ENCODE data around the gene MARCHF7. TPM values are rescaled to one million over a fixed set of nuclear protein-coding genes. Genes with fewer than 3 reads are reported as not detected.
"Not testable (repeated sequence)": the region's sequence is repeated elsewhere in the genome, so short reads cannot be mapped to it uniquely, and the experiment has no call there.

Gene MARCHF7, protein sequence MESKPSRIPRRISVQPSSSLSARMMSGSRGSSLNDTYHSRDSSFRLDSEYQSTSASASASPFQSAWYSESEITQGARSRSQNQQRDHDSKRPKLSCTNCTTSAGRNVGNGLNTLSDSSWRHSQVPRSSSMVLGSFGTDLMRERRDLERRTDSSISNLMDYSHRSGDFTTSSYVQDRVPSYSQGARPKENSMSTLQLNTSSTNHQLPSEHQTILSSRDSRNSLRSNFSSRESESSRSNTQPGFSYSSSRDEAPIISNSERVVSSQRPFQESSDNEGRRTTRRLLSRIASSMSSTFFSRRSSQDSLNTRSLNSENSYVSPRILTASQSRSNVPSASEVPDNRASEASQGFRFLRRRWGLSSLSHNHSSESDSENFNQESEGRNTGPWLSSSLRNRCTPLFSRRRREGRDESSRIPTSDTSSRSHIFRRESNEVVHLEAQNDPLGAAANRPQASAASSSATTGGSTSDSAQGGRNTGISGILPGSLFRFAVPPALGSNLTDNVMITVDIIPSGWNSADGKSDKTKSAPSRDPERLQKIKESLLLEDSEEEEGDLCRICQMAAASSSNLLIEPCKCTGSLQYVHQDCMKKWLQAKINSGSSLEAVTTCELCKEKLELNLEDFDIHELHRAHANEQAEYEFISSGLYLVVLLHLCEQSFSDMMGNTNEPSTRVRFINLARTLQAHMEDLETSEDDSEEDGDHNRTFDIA
- 85.7 TPM for polyA plus RNA-seq (2012; ENCODE audit: missing spikeins)

DNA sequence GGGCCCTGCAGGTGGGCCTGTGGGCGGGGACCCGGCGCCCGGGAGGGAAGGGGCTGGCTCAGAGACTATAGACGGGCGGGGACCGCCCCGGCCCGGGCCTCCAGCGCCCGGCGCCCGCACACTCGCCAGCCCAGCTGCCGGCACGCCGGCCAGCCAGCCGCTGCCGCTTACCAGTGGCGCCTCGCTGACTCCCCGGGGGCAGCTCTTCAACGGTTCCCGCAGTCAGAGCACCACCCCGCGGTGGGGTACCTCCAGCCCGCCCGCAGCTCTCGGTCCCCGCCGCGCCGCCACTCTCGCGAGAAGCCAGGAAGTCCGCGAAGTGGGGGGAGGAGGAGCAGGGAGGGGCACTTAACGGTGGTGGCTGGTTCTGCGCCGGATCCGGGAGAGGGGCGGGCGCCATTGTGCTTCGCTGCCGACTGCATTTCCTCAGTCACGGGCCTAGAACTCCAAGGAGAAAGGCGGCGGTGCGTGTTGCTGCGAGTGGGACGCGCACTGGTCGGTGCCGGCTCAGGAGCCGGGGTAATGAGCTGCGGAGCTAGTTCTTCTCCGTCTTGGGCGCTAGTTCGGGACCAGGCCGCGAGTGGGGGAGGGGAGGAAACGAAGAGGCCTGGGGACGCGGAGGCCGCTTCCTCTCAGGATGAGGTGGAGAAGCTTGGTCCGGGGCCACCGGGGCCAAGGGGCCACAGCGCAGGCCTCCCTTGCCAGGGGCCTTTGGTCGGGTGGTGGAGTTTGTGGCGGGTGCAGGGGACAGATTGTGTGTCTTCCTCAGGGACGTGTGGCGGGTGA is at the start of gene MARCHF7:
Gene MARCHF7 (plus strand): TSS at position 364 of the 786 bp plus-strand sequence. CDS start 16,517 bp downstream, outside the sequence.
- TF ChIP-seq TAF1 (IDR thresholded peaks at IDR 0.05; ENCODE audit: borderline replicate concordance, low read depth, low read length) (peak; percentile 84), POLR2AphosphoS5 (IDR thresholded peaks at IDR 0.05; ENCODE audit: low read depth, low read length) (peak; percentile 96), POLR2A (IDR thresholded peaks at IDR 0.05; ENCODE audit: low read depth, low read length) (peak; percentile 94)
- FAIRE-seq: peak; percentile 99
- peak; percentile 89 for DNase-seq (ENCODE audit: insufficient read length)

DNA sequence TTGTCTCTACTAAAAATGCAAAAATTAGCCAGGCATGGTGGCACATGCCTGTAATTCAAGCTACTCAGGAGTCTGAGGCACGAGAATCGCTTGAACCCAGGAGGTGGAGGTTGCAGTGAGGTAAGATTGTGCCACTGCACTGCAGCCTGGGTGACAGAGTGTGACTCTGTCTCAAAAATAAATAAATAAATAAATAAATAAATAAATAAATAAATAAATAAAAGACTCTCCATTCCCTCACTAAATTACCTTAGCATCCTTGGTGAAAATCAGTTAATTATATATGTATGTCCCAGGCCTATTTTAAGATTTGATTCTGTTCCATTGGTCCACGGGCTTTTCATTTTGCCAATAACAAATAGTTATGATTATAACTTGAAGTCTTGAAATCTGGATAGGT is 44.9 kb upstream of the MARCHF7 start:
- not testable (repeated sequence) for FAIRE-seq; DNase-seq (ENCODE audit: insufficient read length)

DNA sequence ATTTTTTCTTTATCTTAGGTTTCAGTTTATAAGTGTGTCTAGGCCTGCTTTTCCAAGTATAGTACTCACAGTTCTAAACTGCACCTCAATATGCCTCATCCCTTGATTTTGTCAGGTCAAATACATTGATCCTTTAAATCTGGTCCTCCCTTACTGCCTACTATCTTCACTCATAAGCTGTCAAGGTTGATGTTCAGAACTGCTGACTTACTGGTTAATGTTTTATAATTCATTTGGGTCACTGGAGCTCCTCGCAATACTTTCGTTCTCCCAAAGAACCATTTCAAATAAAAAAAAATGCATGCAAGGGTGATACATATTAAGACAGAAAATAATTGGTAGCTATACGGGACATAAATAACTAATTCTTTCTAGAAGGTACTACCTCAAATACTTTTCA is 41.3 kb upstream of the MARCHF7 start:
- FAIRE-seq (no peak), DNase-seq (ENCODE audit: insufficient read length) (no peak)
- TF ChIP-seq POLR2AphosphoS5 (IDR thresholded peaks at IDR 0.05; ENCODE audit: low read depth, low read length) (no peak), TAF1 (IDR thresholded peaks at IDR 0.05; ENCODE audit: borderline replicate concordance, low read depth, low read length) (no peak), POLR2A (IDR thresholded peaks at IDR 0.05; ENCODE audit: low read depth, low read length) (no peak)

DNA sequence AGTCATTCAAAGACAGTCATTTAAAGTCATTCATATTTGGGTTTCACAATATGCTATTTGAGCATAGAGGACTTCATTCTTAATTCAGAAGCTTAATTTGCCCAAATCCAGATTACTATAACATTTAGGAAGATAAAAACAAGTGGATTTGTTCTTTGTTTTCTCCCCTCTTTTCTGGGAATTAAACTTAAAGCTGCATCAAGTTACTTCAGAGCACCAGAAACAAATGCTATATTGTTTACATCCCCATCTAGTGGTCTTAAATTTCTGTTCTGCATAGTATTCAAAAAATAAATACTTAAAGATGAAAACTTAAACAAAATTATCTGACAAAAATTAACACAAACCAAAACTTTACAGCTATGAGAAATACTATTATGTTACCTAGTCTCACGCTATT is 34.7 kb upstream of the MARCHF7 start:
- no peak for FAIRE-seq
- no peak for DNase-seq (ENCODE audit: insufficient read length)
- no peak for TF ChIP-seq TAF1 (IDR thresholded peaks at IDR 0.05; ENCODE audit: borderline replicate concordance, low read depth, low read length)
- TF ChIP-seq POLR2A (IDR thresholded peaks at IDR 0.05; ENCODE audit: low read depth, low read length): no peak
- no peak for TF ChIP-seq POLR2AphosphoS5 (IDR thresholded peaks at IDR 0.05; ENCODE audit: low read depth, low read length)

DNA sequence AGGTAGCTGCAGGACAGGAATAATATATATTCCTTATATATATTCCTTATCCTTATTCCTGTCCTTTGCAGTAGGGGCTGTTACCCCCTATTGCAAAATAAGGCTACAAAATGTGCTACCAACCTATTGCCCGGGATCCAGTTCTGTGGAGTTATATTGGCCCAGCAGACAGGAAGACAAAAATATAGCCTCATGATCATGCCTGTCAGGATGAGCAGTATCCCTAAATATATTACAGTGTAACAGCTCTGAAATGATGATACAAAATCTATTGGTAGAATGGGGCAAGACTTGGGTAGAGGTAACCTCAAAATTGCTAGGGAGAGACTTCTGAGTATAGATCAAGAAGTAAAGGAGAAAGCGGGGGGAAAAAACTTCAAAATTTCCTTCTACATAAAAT is 31.6 kb upstream of the MARCHF7 start:
- TF ChIP-seq POLR2A (IDR thresholded peaks at IDR 0.05; ENCODE audit: low read depth, low read length): no peak
- TF ChIP-seq POLR2AphosphoS5 (IDR thresholded peaks at IDR 0.05; ENCODE audit: low read depth, low read length): no peak
- DNase-seq (ENCODE audit: insufficient read length) (no peak), FAIRE-seq (no peak)

DNA sequence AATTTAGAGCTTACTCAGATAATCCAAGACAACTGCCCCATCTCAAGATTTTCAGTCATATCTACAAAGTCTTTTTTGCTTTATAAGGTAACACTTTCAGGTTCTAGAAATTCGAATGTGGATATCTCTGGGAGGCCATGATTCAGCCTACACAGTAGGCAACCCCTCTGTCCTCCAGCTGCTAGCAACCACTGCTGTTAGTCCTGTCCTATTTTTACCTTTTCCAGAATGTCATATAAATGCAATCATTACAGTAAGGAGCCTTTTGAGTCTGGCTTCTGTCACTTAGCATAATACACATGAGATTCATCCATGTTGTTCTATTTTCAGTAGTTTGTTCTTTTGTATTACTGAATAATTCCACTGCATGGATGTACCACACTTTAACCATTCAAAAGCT is 28.5 kb upstream of the MARCHF7 start:
- no peak for DNase-seq (ENCODE audit: insufficient read length)
- peak; percentile 21 for FAIRE-seq
- TF ChIP-seq POLR2AphosphoS5 (IDR thresholded peaks at IDR 0.05; ENCODE audit: low read depth, low read length): no peak

DNA sequence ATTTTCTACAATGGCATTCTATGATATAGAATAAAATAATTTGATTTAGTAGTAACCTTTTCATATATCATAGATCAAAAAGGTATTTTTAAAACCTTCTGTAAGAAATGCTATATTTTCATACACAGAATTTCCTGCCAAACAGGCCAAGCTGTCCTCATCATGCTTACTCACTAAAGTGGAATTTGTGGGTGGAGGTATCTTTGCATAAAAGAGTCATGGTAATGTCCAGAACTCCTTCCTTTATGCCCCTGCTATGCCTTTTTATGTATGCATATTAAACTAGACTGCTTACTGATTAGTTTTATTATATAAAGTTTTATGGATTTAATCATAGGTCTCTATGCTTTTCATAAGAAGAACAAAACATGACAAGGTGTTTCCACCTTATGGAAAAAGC is 27.5 kb upstream of the MARCHF7 start:
- TF ChIP-seq POLR2AphosphoS5 (IDR thresholded peaks at IDR 0.05; ENCODE audit: low read depth, low read length): no peak
- TF ChIP-seq POLR2A (IDR thresholded peaks at IDR 0.05; ENCODE audit: low read depth, low read length): no peak
- TF ChIP-seq TAF1 (IDR thresholded peaks at IDR 0.05; ENCODE audit: borderline replicate concordance, low read depth, low read length): no peak
- FAIRE-seq (no peak), DNase-seq (ENCODE audit: insufficient read length) (no peak)

DNA sequence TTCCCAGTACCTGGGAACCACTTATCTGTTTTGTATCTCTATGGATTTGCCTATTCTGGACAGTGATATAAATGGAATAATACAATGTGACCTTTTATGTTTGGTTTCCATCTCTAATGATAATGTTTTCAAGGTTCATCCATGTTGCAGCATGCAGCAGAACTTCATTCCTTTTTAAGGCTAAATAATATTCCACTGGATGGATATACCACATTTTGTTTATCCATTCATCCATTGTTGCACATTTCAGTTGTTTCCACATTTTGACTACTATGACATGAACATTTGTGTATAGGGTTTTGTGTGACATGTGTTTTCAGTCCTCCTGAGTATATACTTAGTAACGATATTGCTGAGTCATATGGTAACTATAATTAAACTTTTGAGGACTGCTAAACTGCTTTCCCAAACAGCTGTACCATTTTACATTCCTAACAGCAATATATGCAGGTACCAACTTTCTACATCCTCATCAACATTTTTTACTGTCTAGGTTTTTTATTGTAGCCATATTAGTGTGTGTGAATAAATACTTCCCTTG is 17.7 kb upstream of the MARCHF7 start:
- FAIRE-seq (peak; percentile 81), DNase-seq (ENCODE audit: insufficient read length) (no peak)
- TF ChIP-seq POLR2A (IDR thresholded peaks at IDR 0.05; ENCODE audit: low read depth, low read length) (no peak), POLR2AphosphoS5 (IDR thresholded peaks at IDR 0.05; ENCODE audit: low read depth, low read length) (no peak), TAF1 (IDR thresholded peaks at IDR 0.05; ENCODE audit: borderline replicate concordance, low read depth, low read length) (no peak)

DNA sequence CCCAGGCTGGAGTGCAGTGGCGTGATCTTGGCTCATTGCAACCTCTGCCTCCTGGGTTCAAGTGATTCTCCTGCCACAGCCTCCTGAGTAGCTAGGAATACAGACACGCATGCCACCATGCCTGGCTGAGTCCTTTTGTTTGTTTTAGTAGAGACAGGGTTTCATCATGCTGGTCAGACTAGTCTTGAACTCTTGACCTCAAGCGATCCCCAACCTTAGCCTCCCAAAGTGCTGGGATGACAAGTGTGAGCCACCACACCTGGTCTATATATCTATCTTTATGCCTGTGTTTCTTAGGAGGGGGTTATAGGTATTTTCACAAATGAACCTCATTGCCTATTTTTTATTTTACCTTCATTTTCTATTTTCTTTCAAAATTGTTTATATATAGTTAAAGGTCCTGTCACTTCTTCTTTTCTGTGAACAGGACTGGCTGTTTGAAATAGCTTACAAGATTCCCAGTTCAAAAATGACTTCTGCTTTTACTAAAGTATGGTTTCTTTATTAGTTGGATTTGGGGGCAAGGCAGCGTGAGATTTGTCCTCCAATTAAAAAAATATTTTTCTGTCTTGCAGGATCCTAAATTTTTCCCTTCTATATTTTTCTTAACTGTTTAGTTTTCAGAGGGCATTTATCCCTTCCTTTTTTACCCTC is 16.4 kb upstream of the MARCHF7 start:
- DNase-seq (ENCODE audit: insufficient read length): no peak
- TF ChIP-seq POLR2AphosphoS5 (IDR thresholded peaks at IDR 0.05; ENCODE audit: low read depth, low read length) (no peak), TAF1 (IDR thresholded peaks at IDR 0.05; ENCODE audit: borderline replicate concordance, low read depth, low read length) (no peak), POLR2A (IDR thresholded peaks at IDR 0.05; ENCODE audit: low read depth, low read length) (no peak)
- FAIRE-seq: no peak

DNA sequence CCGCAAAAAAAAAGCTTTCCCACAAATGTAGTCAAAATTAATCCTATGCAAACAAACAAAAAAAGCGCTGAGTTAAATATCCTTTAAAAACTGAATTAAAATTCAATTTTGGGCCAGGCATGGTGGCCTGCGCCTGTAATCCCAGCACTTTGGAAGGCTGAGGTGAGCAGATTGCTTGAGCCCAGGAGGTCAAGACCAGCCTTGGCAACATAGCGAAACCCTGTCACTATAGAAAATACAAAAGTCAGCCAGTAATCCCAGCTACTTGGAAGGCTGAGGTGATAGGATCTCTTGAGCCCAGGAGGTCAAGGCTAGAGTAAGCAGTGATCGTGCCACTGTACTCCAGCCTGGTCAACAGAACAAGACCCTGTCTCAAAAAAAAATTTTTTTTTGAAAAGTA is 8.8 kb upstream of the MARCHF7 start:
- TF ChIP-seq POLR2A (IDR thresholded peaks at IDR 0.05; ENCODE audit: low read depth, low read length) (no peak), TAF1 (IDR thresholded peaks at IDR 0.05; ENCODE audit: borderline replicate concordance, low read depth, low read length) (no peak), POLR2AphosphoS5 (IDR thresholded peaks at IDR 0.05; ENCODE audit: low read depth, low read length) (no peak)
- DNase-seq (ENCODE audit: insufficient read length) (no peak), FAIRE-seq (no peak)

DNA sequence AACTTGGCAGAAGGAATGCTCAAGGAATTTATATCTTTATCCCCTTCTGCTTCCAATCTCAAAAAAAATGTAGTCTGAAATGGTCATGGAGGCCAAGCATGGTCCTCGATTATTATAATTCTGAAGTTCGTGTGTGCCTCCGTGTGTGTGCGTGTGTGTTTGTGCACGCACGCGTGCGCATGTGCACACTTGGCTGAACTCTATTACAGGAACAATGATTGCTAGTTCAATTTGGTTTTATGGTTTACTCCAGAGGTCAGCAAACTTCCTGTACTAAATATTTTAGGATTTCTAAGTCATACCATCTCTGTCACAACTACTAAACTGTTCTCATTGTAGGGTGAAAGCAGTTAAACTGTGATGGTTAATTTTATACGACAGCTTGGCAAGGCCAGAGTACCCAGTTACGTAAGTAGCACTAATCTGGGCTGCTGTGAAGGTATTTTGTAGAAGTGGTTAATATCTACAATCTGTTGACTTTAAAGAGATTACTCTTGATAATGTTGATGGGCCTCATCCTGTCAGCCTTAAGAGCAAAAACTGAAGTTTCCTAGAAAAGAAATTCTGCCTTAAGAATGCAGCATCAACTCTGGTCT is 5.8 kb upstream of the MARCHF7 start:
- TF ChIP-seq POLR2A (IDR thresholded peaks at IDR 0.05; ENCODE audit: low read depth, low read length) (no peak), TAF1 (IDR thresholded peaks at IDR 0.05; ENCODE audit: borderline replicate concordance, low read depth, low read length) (no peak), POLR2AphosphoS5 (IDR thresholded peaks at IDR 0.05; ENCODE audit: low read depth, low read length) (no peak)
- FAIRE-seq (no peak), DNase-seq (ENCODE audit: insufficient read length) (no peak)
